ENCODE data around the gene SLC38A5. TPM values are rescaled to one million over a fixed set of nuclear protein-coding genes. Genes with fewer than 3 reads are reported as not detected.

Gene SLC38A5
- total and polyA plus RNA-seq, 2 of the 13 experiments (the other 11 are each of a cell fraction or from before 2014, with no cell fraction given) = 46.1 to 73.4 TPM

GRCh38 chrX:48471504-48471903 is 1.4 kb upstream of the SLC38A5 start (continued):
- TF ChIP-seq SNAPC4 (CRISPR knock-in tag; IDR thresholded peaks at IDR 0.05) (no peak), LCORL (IDR thresholded peaks at IDR 0.05) (no peak), LCORL (CRISPR knock-in tag; IDR thresholded peaks at IDR 0.05) (no peak), ZNF891 (CRISPR knock-in tag; IDR thresholded peaks at IDR 0.05) (no peak), ZNF749 (CRISPR knock-in tag; IDR thresholded peaks at IDR 0.05; ENCODE audit: borderline replicate concordance) (no peak), ZNF550 (CRISPR knock-in tag; IDR thresholded peaks at IDR 0.05; ENCODE audit: borderline replicate concordance) (no peak), NFE2 (CRISPR knock-in tag; IDR thresholded peaks at IDR 0.05) (no peak), JUND (CRISPR knock-in tag; IDR thresholded peaks at IDR 0.05) (no peak), BCL6 (CRISPR knock-in tag; IDR thresholded peaks at IDR 0.05) (no peak), ZIK1 (CRISPR knock-in tag; IDR thresholded peaks at IDR 0.05; ENCODE audit: borderline replicate concordance, low read depth) (no peak), SALL1 (CRISPR knock-in tag; IDR thresholded peaks at IDR 0.05) (no peak), JDP2 (CRISPR knock-in tag; IDR thresholded peaks at IDR 0.05; ENCODE audit: borderline replicate concordance) (no peak)

Measured in HepG2 (cell line).